Upper lobe of left lung (tissue), 6 donors: Measurements from ENCODE around the gene MTHFD2. TPM values are rescaled to one million over a fixed set of nuclear protein-coding genes. Genes with fewer than 3 reads are reported as not detected.

Experiments
- ATAC-seq, 2 donors: fragments of 200-7000 bp; cut with Tn5 transposase; one replicate each; pipeline ENCODE4 v1.9.1; 2022; ENCODE audit warnings: mild to moderate bottlenecking in 2 of 2, moderate library complexity in 2 of 2; ENCODE audit not compliant: low FRiP score in 2 of 2
- DNase-seq, 2 donors: peaks; one replicate each; pipeline ENCODE4 v3.0.0-alpha.2; 2019 to 2020
- H3K27ac ChIP-seq, 4 donors: fragments of 200-600 bp; sonication (generic); one replicate each; pipeline ENCODE4 v1.5.1; 2016 to 2019
- H3K27me3 ChIP-seq, 4 donors: fragments of 200-600 bp; sonication (generic); one replicate each; pipeline ENCODE4 v1.5.1; 2017 to 2019
- H3K36me3 ChIP-seq, 4 donors: fragments of 200-600 bp; sonication (generic); one replicate each; pipeline ENCODE4 v1.5.1; 2016 to 2019
- H3K4me1 ChIP-seq, 4 donors: fragments of 200-600 bp; sonication (generic); one replicate each; pipeline ENCODE4 v1.5.1; 2018 to 2019
- H3K4me3 ChIP-seq, 4 donors: fragments of 200-600 bp; sonication (generic); one replicate each; pipeline ENCODE4 v1.5.1; 2017 to 2019; ENCODE audit warnings: mild to moderate bottlenecking in 2 of 4, moderate library complexity in 1 of 4
- H3K9me3 ChIP-seq, 4 donors: fragments of 200-600 bp; sonication (generic); one replicate each; pipeline ENCODE4 v1.5.1; 2018 to 2019
- CTCF ChIP-seq, 6 experiments: fragments of 450-650 bp in 4 of 6; fragments of 200-600 bp in 2 of 6; sonication (generic) in 2 of 6; IDR thresholded peaks; one replicate each; pipeline ENCODE4 v1.5.1; 2016 to 2019; ENCODE audit warnings: antibody characterized with exemption in 6 of 6
- EP300 ChIP-seq, 4 donors: sonication (generic); formaldehyde crosslinking; IDR thresholded peaks; one replicate each; pipeline ENCODE4 v1.5.1; 2017; ENCODE audit warnings: antibody characterized with exemption in 4 of 4, control low read depth in 2 of 4
- POLR2A ChIP-seq, 4 donors: fragments of 450-650 bp; IDR thresholded peaks; one replicate each; pipeline ENCODE4 v1.5.1; 2016 to 2017; ENCODE audit warnings: antibody characterized with exemption in 4 of 4, mild to moderate bottlenecking in 2 of 4
- POLR2AphosphoS5 ChIP-seq, 2 donors: sonication (generic); formaldehyde crosslinking; IDR thresholded peaks; one replicate each; pipeline ENCODE4 v1.5.1; 2017; ENCODE audit warnings: antibody characterized with exemption in 2 of 2
- WGBS, 2 donors: methylation state at CpG; one replicate each; pipeline ENCODE4 v1.1.5; 2017 to 2018; 5-methylcytosine and 5-hydroxymethylcytosine counted together
- total RNA-seq, 6 donors: library from RNA; depleted of rRNA in 4 of 6; stranded (reverse); fragments of >200 nt in 4 of 6; gene quantifications; one replicate each; pipeline versions ENCODE4 v1.1.0 to v1.2.1, GENCODE V29; 2016 to 2021
- donor health status: DM: no; HTN: no; CAD: no; lungs with moderate emphysema.
- donor health status: DM: no; HTN: yes; CAD: no; lungs with severe emphysema.

The MTHFD2 gene
- total RNA-seq, 6 donors from 2014 or later = 8.4 to 68.1 (median 34.5) TPM

- no peak for ATAC-seq
- H3K36me3 ChIP-seq = no peaks in the 10 kb centered on the region
- H3K27me3 ChIP-seq = no peaks in the 10 kb centered on the region
- DNase-seq = no peak
- H3K9me3 ChIP-seq = no peaks in the 10 kb centered on the region
- peaks cover 5 to 43% (median 17%) of the 10 kb centered on the region in 4 donors for H3K4me1 ChIP-seq
- 67 to 82% methylated on average over 4 of the region's 4 CpGs for WGBS, 2 donors
- H3K27ac ChIP-seq = no peak overlapping the region
- H3K4me3 ChIP-seq = no peak overlapping the region
- TF ChIP-seq EP300 (IDR thresholded peaks at IDR 0.05) = no peak
Observed at GRCh38 chr2:74197049-74197448, 1.4 kb upstream of the MTHFD2 start.

GRCh38 chr2:74198023-74198460 is 373 bp upstream of the MTHFD2 start:
- DNase-seq = peak in 1 of 2 donors; percentile 47
- H3K36me3 ChIP-seq = peaks cover 0 to 3% (median 0%) of the 10 kb centered on the region in 4 donors
- TF ChIP-seq EP300 (IDR thresholded peaks at IDR 0.05) (no peak), POLR2AphosphoS5 (IDR thresholded peaks at IDR 0.05) (no peak), POLR2A (IDR thresholded peaks at IDR 0.05) (no peak), CTCF (IDR thresholded peaks at IDR 0.05) (no peak)
- no peaks in the 10 kb centered on the region for H3K27me3 ChIP-seq
- H3K9me3 ChIP-seq = no peaks in the 10 kb centered on the region
- 35 to 41% methylated on average over 18 of the region's 18 CpGs for WGBS, 2 donors
- peaks cover 5 to 43% (median 17%) of the 10 kb centered on the region in 4 donors for H3K4me1 ChIP-seq
- H3K4me3 ChIP-seq = peak overlapping the region in 3 of 4 donors; percentile 72 to 83 (median 81)
- no peak for ATAC-seq
- peak overlapping the region; percentile 90 to 94 (median 91) for H3K27ac ChIP-seq

GRCh38 chr2:74199275-74199701 is 873 bp downstream of the MTHFD2 start:
- no peak for TF ChIP-seq CTCF (IDR thresholded peaks at IDR 0.05)
- TF ChIP-seq EP300 (IDR thresholded peaks at IDR 0.05) = no peak
- peak in 1 of 2 donors; percentile 14 for TF ChIP-seq POLR2AphosphoS5 (IDR thresholded peaks at IDR 0.05)
- no peaks in the 10 kb centered on the region for H3K27me3 ChIP-seq
- H3K4me1 ChIP-seq = peaks cover 5 to 46% (median 17%) of the 10 kb centered on the region in 4 donors
- ATAC-seq (peak in 1 of 2 donors; percentile 7), DNase-seq (peak in 1 of 2 donors; percentile 52)
- H3K27ac ChIP-seq = peak overlapping the region; percentile 90 to 94 (median 91)
- peaks cover 0 to 4% (median 1%) of the 10 kb centered on the region in 4 donors for H3K36me3 ChIP-seq
- H3K9me3 ChIP-seq = no peaks in the 10 kb centered on the region
- WGBS, 2 donors = 7% methylated on average over 14 to 16 of the region's 20 CpGs
- peak overlapping the region; percentile 57 to 83 (median 76) for H3K4me3 ChIP-seq

GRCh38 chr2:74199871-74200305 is 1.5 kb downstream of the MTHFD2 start:
- H3K27ac ChIP-seq = no peak overlapping the region
- H3K4me1 ChIP-seq = peaks cover 5 to 51% (median 17%) of the 10 kb centered on the region in 4 donors
- WGBS, 2 donors = 41 to 47% methylated on average over 8 of the region's 8 CpGs
- peak overlapping the region in 3 of 4 donors; percentile 72 to 83 (median 81) for H3K4me3 ChIP-seq
- DNase-seq (no peak), ATAC-seq (no peak)
- H3K36me3 ChIP-seq = peaks cover 0 to 10% (median 1%) of the 10 kb centered on the region in 4 donors
- H3K27me3 ChIP-seq = no peaks in the 10 kb centered on the region
- H3K9me3 ChIP-seq = no peaks in the 10 kb centered on the region
- TF ChIP-seq POLR2A (IDR thresholded peaks at IDR 0.05) = no peak
- TF ChIP-seq CTCF (IDR thresholded peaks at IDR 0.05) = no peak
- no peak for TF ChIP-seq EP300 (IDR thresholded peaks at IDR 0.05)
- TF ChIP-seq POLR2AphosphoS5 (IDR thresholded peaks at IDR 0.05) = no peak

GRCh38 chr2:74201196-74201595 is 2.8 kb downstream of the MTHFD2 start:
- H3K36me3 ChIP-seq = peaks cover 0 to 10% (median 1%) of the 10 kb centered on the region in 4 donors
- DNase-seq (no peak), ATAC-seq (no peak)
- 85 to 89% methylated on average over 3 of the region's 3 CpGs for WGBS, 2 donors
- no peak overlapping the region for H3K4me3 ChIP-seq
- no peak overlapping the region for H3K27ac ChIP-seq
- peaks cover 14 to 61% (median 28%) of the 10 kb centered on the region in 4 donors for H3K4me1 ChIP-seq
- no peaks in the 10 kb centered on the region for H3K27me3 ChIP-seq
- no peak for TF ChIP-seq EP300 (IDR thresholded peaks at IDR 0.05)
- TF ChIP-seq CTCF (IDR thresholded peaks at IDR 0.05) = no peak
- no peak for TF ChIP-seq POLR2A (IDR thresholded peaks at IDR 0.05)
- no peak for TF ChIP-seq POLR2AphosphoS5 (IDR thresholded peaks at IDR 0.05)
- H3K9me3 ChIP-seq = no peaks in the 10 kb centered on the region
